HUDEP-2 (cell line): Measurements from ENCODE around the gene ZNF358.
A peak's percentile ranks its signal among the peaks of the same experiment; 100 is the strongest.
"Not testable (repeated sequence)": the region's sequence is repeated elsewhere in the genome, so short reads cannot be mapped to it uniquely, and the experiment has no call there.

Experiments
- DNase-seq, 76 experiments: peaks; one replicate each; lab custom pipeline; 2025; ENCODE audit not compliant: unreplicated experiment in 76 of 76; lab: John Stamatoyannopoulos, UW

ZNF358 gene

GRCh38 chr19:7534531-7535046, 18.7 kb downstream of the ZNF358 start:
- DNase-seq, result peak in 5 of 76 experiments; percentile 14 to 24 (median 18)

DNA sequence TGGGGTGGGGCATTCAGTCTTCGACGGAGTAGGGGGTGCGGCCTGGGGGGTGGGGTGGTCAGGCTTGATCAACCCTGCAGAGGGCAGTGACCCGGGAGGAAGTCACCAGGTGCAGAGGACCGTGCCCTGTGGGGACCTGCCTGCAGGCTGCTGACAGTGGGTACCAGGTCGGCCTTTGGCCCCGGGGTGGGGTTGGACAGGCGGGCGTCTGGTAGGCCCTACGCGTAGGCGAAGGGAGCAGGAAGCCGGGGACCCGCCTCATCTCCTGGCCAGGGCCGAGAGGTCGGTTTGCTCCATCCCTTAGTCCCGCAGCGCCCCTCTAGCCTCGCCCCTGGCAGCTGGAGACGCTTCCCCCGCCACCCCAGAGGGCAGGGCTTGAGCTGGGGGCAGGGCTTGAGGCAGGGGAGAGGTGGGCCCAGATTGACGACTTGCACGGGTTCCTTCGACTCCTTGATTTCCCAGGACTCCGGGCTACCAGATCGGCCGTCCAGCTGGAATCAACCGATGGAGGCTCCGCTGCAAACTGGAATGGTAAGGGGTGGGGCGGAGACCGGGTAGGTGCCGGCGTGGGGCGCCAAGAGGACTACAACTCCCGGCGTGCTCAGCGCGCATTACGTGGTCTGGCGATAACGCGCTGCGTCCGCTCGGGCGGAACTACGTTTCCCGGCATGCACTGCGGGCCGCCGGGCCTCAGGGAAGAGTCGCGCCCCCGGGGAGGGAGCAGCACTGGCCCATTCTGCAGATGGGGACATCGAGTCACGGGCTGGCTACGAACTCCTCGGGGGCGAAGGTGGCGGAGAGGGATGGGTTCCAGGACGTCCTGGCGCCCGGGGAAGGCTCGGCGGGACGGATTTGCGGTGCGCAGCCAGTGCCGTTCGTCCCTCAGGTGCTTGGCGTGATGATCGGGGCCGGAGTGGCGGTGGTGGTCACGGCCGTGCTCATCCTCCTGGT, 19.4 kb downstream of the ZNF358 start, which contains the start of gene PNPLA6:
PNPLA6 (plus strand) TSS at position 671 of the 951 bp plus-strand sequence; CDS start at position 743, 72 bp downstream.
- peak in 74 of 76 experiments; percentile 50 to 98 (median 91) for DNase-seq

DNA sequence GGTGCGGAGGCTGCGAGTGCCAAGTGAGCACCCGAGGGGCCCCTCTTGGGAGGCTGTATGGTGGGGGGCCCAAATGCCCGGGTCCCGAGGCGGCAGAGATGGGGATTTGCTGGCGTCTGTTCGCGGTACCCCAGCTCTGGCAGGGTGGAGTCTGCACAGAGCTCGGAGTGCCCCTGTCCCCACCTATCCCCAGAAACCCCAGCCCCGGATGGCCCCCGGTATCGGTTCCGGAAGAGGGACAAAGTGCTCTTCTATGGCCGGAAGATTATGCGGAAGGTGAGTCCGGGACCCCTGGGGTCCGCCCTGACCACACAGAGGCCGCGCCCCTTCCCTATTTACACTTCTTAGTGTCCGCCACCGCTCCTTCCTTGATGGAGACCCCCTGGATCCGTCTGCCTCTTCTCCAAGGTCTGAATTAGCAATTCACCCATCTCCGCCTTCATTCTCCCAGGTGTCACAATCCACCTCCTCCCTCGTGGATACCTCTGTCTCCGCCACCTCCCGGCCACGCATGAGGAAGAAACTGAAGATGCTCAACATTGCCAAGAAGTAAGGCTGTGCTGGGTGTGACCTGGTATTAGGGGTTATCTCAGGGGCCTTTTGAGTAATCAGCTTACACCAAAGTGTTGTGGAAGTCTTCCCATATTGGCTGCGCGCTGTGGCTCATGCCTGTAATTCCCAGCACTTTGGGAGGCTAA, 20.2 kb downstream of the ZNF358 start:
- DNase-seq, result peak in 44 of 76 experiments; percentile 6 to 72 (median 34)

DNA sequence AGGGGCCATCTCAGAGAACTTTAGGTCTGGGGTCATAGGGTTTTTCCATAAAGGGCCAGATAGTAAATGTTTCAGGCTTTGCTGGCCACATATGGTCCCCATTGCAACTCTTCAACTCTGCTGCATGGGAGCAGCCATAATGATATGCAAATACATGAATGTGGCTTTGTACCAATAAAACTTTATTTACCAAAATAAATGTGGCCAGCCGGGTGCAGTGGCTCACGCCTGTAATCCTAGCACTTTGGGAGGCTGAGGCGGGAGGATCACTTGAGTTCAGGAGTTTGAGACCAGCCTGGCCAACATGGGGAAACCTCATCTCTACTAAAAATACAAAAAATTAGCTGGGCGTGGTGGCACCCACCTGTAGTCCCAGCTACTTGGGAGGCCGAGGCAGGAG, 23.1 kb downstream of the ZNF358 start:
- DNase-seq, result not testable (repeated sequence)

- DNase-seq, result no peak
Measured at GRCh38 chr19:7539827-7540425, 24.0 kb downstream of the ZNF358 start.

GRCh38 chr19:7540761-7541474, 25.0 kb downstream of the ZNF358 start:
- peak in 71 of 76 experiments; percentile 45 to 97 (median 85) for DNase-seq

DNA sequence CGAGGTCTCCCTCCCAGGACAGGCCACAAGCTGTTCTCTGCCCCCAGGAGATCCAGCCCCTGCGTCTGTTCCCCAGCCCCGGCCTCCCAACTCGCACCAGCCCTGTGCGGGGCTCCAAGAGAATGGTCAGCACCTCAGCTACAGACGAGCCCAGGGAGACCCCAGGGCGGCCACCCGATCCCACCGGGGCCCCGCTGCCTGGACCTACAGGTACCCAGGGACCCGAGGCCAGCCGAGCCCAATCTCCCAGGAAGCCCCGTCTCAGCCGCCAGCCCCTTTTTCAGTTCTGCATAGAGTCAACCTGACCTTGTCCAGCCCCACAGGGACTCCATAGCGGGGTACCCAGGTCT, 25.5 kb downstream of the ZNF358 start:
- DNase-seq, result no peak

- DNase-seq, result no peak
Measured at GRCh38 chr19:7541828-7542443, 26.0 kb downstream of the ZNF358 start.

- no peak for DNase-seq
Measured at GRCh38 chr19:7542556-7543348, 26.8 kb downstream of the ZNF358 start.

- peak in 61 of 76 experiments; percentile 22 to 73 (median 44) for DNase-seq
Measured at GRCh38 chr19:7544626-7545025, 28.7 kb downstream of the ZNF358 start.

DNA sequence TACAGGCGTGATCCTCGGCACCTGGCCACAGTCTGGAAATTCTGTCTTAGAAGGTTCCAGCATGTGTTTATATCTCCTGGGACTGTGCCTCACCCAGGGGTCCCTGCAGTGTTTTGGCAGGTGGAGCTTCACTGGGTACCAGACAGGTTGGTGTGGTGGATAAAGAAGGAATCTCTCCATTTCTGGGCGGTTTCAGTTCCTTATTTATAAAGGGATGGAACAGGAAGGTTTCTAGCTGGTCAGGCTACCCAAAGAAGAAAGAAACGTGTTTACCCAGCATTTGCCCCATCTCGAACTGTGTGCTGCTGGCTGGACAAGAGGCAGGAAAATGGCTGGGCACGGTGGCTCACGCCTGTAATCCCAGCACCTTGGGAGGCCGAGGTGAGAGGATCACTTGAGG, 29.4 kb downstream of the ZNF358 start:
- DNase-seq, result no peak

DNA sequence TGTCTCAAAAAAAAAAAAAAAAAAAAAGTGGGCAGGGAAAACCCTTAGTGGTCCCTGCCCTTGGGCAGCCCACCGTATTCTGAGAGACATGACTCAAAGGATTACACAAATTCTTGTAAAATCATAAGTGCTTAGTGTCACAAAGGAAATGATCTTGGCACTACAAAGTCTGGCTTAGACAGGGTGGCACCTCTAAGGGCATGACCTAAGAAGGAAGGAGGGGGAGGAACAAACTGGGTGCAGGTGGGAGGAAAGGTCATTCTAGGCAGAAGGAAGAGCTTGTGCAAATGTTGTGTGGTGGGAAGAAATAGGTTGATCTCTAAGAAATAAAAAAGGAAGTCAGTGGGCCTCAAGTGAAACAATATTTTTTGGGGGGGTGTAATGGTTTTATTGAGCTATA, 30.0 kb downstream of the ZNF358 start:
- peak in 1 of 76 experiments; percentile 3 for DNase-seq

GRCh38 chr19:7547159-7547558, 31.3 kb downstream of the ZNF358 start:
- DNase-seq, result no peak

GRCh38 chr19:7549429-7550148, 33.7 kb downstream of the ZNF358 start:
- no peak for DNase-seq

GRCh38 chr19:7550169-7550770, 34.4 kb downstream of the ZNF358 start:
- DNase-seq, result no peak

DNA sequence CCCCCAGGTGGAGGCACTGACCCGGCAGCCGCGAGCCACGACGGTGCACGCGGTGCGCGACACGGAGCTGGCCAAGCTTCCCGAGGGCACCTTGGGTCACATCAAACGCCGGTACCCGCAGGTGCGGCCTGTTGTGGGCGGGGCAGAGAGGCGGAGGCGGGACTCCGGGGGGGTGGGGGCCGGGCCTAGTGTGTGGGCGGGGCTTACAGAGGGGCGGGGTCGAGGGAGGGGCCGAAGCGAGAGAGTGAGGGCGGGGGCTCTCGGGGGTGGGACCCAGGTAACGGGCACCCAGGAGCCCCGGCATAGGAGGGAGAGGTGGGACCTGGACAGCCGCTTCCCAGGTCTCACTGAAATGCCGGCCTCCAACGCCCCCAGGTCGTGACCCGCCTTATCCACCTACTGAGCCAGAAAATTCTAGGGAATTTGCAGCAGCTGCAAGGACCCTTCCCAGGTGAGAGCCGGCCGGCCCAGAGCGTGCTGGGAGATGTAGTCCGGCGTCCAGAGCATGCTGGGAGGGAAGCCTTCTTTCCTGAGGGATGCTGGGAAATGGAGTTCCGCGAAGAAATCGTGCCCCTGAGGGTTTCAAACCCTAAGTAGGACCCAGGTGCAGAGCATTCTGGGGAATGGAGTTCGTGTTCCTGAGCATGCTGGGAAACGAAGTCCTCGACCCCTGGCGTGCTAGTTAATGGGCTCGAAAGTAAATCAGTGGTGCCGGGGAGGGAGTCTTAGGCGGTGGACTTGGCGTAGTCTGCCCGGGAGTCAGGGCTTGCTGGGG, 35.3 kb downstream of the ZNF358 start:
- DNase-seq, result peak in 11 of 76 experiments; percentile 5 to 32 (median 23)

DNA sequence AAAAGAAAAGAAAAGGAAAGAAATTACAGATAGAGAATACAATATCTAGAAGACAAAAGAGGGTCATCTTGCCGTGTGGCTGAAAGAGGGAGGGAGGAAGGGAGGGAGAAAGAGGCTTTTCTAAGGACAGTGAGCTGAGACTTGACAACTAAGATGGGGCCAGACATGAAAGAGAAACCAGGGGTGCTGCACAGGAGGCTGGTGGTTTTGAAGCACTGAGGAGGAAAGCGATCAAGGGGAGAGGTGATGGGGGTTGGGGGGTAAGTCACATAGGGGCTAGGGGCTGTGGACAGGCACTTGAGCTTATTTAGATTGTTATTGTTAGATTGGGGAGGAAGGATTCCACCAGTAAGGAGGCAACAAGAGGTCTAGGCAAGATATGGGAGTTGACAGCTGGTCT, 36.9 kb downstream of the ZNF358 start:
- no peak for DNase-seq
